T follicular helper cell (primary cell): ENCODE results near the gene ZNF43.
"Not testable (repeated sequence)": the region's sequence is repeated elsewhere in the genome, so short reads cannot be mapped to it uniquely, and the experiment has no call there.

Experiments
- DNase-seq: peaks from one replicate; pipeline ENCODE4 v3.0.0-alpha.2; 2020; ENCODE audit warnings: low read depth
- total RNA-seq, 2 experiments: gene quantifications; one replicate each; lab custom pipeline; 2026; lab: John Stamatoyannopoulos, UW

ZNF43 gene
- 30.7 to 46.0 reads per million in 2 experiments for total RNA-seq

- DNase-seq, result peak; percentile 90
These were observed at the start of gene ZNF43 for GRCh38 chr19:21835810-21836444. Gene ZNF43, minus strand, starts transcription at chr19:21836182. Its CDS starts 144 bp downstream, at chr19:21836038.

- not testable (repeated sequence) for DNase-seq
These were observed 49.5 kb upstream of the ZNF43 start for GRCh38 chr19:21885516-21885915.

DNA sequence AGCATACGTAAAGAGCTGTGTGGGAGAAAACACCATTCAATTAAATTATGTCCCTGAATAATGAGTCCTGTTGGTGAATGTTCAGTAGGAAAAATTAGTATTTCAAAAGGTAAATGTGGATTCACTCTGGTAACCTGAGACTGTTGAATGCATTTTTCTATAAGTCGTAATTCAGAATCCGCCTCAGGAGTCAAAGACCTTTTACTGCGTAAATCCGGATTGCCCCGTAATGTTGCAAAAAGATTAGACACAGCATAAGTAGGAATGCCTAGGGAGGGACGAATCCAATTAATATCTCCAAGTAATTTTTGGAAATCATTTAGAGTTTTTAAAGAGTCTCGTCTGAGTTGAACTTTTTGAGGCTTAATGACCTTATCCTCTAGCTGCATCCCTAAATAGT lies 48.8 kb upstream of the ZNF43 start:
- DNase-seq, result not testable (repeated sequence)

DNA sequence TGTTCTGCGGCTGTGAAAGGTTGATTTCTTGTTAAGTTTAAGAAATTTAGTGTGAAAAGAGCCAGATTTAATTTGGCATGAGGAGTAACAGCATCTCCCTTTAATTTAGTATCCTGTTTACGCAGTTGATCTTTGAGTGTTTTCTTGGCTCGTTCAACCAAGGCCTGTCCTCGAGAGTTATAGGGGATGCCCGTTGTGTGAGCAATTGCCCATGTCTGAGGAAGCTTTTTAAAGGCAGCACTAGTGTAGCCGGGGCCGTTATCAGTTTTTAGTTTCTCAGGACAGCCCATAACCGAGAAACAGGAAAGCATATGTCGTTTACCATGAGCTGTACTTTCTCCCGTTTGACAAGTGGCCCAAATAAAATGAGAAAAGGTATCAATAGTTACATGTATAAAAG lies 47.5 kb upstream of the ZNF43 start:
- DNase-seq, result no peak

GRCh38 chr19:21880761-21881160 lies 44.8 kb upstream of the ZNF43 start:
- DNase-seq, result not testable (repeated sequence)

GRCh38 chr19:21878646-21879045 lies 42.7 kb upstream of the ZNF43 start:
- DNase-seq, result no peak

GRCh38 chr19:21877976-21878375 lies 42.0 kb upstream of the ZNF43 start:
- DNase-seq, result no peak

DNA sequence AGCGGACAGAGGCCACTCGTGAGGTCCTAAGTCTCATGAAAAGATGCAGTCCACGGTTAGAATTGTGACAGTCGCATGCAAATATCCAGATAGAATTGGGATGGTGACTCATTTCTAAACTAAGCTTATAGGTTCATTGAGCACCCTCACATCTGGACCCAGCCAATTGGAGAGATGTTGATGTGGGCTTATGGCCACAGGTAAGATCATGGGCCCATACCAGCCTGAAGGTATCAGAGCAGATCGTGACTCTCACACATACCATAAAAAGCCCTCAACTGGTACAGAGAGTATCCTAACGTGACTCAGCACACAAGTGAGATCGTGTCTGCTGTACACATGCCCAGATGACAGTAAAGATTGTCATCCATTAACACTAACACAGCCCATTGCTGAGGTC lies 40.6 kb upstream of the ZNF43 start:
- DNase-seq, result not testable (repeated sequence)

- DNase-seq, result no peak
These were observed 21.0 kb upstream of the ZNF43 start for GRCh38 chr19:21856773-21857514.

DNA sequence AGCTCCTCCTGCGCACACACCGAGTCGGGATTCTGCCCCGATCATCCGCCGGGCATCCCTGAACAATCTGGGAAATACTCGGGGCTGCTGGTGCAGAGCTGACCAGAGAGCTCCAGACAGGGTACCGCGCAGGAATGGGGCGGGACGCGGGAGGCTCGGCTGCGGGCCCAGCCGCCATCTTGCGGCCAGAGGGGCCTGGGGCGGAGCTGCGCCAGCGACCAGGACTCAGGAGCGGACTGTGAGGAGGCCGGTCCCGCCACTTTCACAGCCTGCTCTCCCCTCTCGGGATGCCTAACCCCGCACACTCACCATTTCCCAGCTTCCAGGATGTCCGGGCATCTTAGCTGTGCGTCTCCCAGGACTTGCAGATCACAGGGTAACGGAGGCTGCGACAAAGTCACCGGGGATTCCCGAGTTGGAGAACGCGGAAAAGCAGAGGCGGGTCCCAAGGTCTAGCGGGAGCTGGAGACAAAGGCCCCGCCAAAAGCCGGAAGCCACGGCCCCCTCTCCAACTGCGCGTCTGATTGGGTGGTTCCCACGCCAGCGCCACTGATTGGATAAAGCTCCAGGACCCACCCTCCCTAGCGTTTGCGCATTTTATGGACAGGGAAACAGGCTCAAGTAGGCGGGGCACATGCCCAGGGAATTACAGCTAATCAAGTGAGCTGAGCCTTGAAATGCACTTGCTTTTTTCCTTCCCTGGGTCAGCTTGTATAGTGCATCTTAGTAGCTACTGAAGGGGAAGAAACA lies 15.8 kb upstream of the ZNF43 start:
- DNase-seq, result peak; percentile 84

DNA sequence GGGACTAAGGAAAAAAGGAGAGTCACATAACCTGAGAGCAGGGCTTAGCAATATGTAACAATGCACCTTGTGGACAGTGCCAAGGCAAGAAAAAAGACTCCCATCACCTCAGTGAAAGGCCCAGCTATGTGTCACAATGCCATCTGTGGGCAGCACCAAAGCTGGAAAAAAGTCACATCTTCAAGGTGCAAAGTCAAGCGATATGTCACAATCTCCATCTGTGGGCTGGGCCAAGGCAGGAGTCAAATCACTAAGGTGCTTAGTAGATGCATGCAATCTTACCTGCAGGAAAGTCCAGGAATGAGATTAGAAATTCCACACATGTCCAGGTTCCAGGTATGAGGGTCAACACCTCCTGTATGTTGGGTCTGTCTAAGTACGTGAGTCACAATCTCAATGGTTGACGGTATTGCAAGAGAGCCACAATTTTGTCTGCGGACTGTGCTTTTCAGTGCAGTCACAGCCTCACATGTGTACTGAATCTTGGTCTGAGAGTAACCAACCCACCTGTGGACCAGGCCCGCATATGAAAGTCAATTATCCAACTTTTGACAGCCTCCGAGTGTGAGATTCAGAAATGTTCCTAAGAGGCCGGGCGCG lies 14.8 kb upstream of the ZNF43 start:
- DNase-seq, result no peak

GRCh38 chr19:21848706-21849105 lies 12.7 kb upstream of the ZNF43 start:
- DNase-seq, result no peak

DNA sequence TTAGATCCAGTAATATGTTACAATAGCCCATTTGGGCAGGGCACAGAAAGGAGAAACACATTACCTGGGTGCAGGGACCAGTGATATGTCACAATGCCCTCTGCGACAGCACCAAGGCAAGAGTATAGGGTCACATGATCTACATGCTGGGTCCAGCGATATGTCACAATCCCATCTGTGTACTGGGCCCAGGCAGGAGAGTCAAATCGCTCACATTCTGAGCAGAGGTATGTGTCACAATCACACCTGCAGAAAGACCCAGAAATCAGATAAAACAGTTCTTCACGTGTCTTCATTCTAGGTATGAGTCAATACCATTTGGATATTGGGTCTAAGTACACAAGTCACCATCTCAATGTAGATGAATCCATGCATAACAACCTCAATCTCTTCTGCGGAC lies 7.1 kb upstream of the ZNF43 start:
- DNase-seq, result no peak

DNA sequence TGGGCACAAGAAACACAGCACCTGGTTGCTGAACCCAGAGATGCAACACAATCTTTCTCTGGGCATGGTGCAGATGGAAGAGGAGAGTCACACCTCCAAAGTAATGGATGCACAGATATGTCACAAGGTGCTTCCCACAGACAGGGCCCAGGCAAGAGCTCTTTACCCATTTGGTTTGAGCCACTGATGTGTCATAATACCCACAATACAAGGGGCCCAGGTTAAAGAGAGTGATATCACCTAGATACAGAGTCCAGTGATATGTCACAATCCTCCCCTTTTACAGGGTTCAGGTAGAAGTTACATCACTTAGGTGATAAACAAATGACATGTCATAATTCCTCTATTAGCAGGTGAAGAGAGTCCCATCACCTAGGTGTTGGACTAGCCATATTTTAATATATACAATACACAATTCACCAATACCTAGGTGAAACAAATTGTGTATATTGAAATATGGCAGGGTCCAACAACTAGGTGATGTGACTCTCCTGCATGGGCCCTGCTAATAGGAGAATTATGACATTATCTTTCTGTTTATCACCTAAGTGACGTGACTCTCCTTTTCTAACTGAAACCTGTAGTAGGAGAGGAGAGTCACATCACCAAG lies 5.6 kb upstream of the ZNF43 start:
- no peak for DNase-seq

- no peak for DNase-seq
These were observed 5.1 kb upstream of the ZNF43 start for GRCh38 chr19:21841081-21841480.

DNA sequence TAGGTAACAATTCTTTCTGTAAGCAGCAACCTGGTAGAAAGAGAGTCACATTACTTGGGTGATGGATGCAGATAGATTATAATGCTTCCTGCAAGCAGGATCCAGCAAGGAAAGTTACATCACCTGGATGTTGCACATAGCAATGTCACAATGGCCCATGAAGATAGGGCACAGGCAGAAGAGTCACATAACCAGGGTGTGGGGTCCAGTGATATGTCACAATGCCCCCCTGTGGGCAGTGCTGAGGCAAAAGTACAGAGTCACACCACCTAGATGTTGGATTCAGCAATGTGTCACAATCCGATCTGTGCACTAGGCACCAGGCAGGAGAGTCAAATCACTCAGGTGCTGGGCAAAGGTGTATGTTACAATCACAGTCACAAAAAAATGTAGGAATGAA lies 4.0 kb upstream of the ZNF43 start:
- no peak for DNase-seq

DNA sequence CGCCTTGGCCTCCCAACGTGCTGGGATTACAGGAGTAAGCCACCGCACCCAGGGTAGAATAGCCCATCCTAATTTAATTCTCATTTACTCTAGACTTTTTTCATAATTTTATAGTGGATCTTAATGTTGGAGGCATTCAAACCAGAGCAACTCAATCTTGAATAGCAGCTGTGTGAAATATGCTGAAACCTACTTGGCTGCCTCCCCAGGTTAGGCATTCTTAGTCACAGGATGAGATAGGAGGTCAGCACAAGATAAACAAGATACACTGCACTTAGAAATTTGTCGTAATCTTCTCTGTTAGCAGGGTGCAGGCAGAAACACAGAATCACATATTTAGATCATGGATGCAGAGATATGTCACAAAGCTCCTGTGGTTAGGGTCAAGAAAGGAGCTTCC lies 2.7 kb upstream of the ZNF43 start:
- DNase-seq, result no peak

- no peak for DNase-seq
These were observed 563 bp downstream of the ZNF43 start for GRCh38 chr19:21835429-21835809.

DNA sequence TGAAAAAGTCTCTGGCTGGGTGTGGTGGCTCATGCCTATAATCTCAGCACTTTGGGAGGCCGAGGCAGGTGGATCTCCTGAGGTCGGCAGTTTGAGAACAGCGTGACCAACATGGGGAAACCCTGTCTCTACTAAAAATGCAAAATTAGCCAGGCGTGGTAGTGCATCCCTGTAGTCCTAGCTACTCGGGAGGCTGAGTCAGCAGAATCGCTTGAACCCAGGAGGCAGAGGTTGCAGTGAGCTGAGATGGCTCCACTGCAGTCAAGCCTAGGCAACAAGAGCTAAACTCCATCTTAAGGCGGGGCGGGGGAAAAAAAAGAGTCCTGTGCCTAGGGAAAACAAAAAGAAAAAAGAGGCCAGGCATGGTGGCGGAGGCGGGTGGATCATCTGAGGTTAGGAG lies 2.2 kb downstream of the ZNF43 start:
- DNase-seq, result no peak

DNA sequence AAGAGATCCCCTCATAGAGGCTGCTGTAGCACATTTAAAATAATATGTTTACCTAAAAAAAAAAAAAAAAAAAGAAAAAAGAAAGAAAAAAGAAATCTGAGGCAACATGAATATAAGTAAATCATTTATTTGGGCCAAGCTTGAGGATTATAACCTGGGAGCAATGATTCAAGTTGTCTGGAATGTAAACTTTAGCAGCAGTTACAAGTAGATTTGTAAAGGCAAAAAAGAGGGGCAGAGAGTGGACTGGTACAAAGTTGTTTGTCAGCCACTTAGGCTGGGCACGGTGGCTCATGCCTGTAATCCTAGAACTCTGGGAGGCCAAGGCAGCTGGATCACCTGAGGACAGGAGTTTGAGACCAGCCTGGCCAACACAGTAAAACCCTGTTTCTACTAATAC lies 11.3 kb downstream of the ZNF43 start:
- DNase-seq, result no peak

- DNase-seq, result no peak
These were observed 12.8 kb downstream of the ZNF43 start for GRCh38 chr19:21823224-21823623.

DNA sequence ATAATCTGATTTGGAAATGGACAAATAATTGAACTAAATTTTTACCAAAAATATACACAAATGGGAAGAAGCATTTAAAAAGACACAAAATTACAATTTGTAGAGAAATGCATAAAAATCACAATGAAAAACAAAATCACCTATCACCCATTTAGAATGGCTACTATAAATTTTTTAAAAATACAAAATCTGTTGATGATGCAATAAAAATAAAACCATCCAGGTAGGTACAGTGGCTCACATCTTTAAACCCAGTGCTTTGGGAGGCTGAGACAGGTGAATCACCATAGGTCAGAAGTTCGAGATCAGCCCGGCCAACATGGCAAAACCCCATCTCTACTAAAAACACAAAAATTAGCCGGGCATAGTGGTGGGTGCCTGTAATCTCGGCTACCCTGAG lies 23.5 kb downstream of the ZNF43 start:
- no peak for DNase-seq
